Endothelial cell of umbilical vein (primary cell): ENCODE measurements around the gene PTPN14. TPM values are rescaled to one million over a fixed set of nuclear protein-coding genes. Genes with fewer than 3 reads are reported as not detected.

ENCODE experiments used
- BruUV-seq: library from RNA; stranded (reverse); fragments of 400-500 nt; replicated peaks from 2 replicates; lab custom pipeline; 2021; lab: Mats Ljungman, UMichigan
- CTCF ChIA-PET: fragments of 300-600, 350-600 bp; sonication (Branson Sonifier 250); formaldehyde crosslinking; loops from one replicate; lab custom pipeline; 2021; ENCODE audit warnings: antibody characterized with exemption, inconsistent platforms; lab: Charles Lee
- POLR2A ChIA-PET: fragments of 300-600, 350-600 bp; sonication (Branson Sonifier 250); formaldehyde crosslinking; loops from one replicate; lab custom pipeline; 2021; ENCODE audit warnings: antibody characterized with exemption, inconsistent platforms; lab: Charles Lee
- DNase-seq: peaks from one replicate; pipeline ENCODE4 v3.0.0-alpha.2; 2011; ENCODE audit warnings: low read depth, low spot score
- FAIRE-seq: peaks from 2 replicates; lab custom pipeline; 2011; peaks lifted over from hg19 to GRCh38; lab: Jason Lieb, UNC
- H2AFZ ChIP-seq: 2 replicates; pipeline ENCODE4 v1.6.0; 2012; ENCODE audit warnings: low read depth, low read length, control low read depth, inconsistent platforms
- H3K27ac ChIP-seq: 2 replicates; pipeline ENCODE4 v1.5.1; 2011; ENCODE audit warnings: low read depth, mild to moderate bottlenecking, control low read depth, low read length, moderate library complexity; ENCODE audit not compliant: insufficient read depth
- H3K27me3 ChIP-seq, 2 experiments: 2 replicates each; pipeline versions ENCODE4 v1.6.0 to v1.6.1; 2011; ENCODE audit warnings: low read length in 2 of 2, mixed read lengths in 1 of 2; ENCODE audit not compliant: control insufficient read depth in 2 of 2, insufficient read depth in 2 of 2
- H3K36me3 ChIP-seq, 2 experiments: 2 replicates in 1 of 2; 3 replicates in 1 of 2; pipeline ENCODE4 v1.5.1; 2011; ENCODE audit warnings: low read length in 2 of 2, mild to moderate bottlenecking in 1 of 2, moderate library complexity in 1 of 2; ENCODE audit not compliant: control insufficient read depth in 2 of 2, insufficient read depth in 2 of 2; ENCODE audit errors: extremely low read depth in 1 of 2
- H3K4me1 ChIP-seq: 3 replicates; pipeline ENCODE4 v1.5.1; 2011; ENCODE audit warnings: mild to moderate bottlenecking, low read length; ENCODE audit not compliant: control insufficient read depth, insufficient read depth; ENCODE audit errors: extremely low read depth
- H3K4me2 ChIP-seq: 2 replicates; pipeline ENCODE4 v1.6.1; 2011; ENCODE audit warnings: low read length, control low read depth, mixed read lengths; ENCODE audit not compliant: insufficient read depth
- H3K4me3 ChIP-seq, 3 experiments: fragments of 200-600 bp in 1 of 3; sonication (generic), shearing (Covaris generic) in 1 of 3; replicated peaks in 1 of 3; 2 replicates each; pipeline ENCODE4 v1.5.1; 2011 to 2016; ENCODE audit warnings: control low read depth in 3 of 3, low read length in 3 of 3, mild to moderate bottlenecking in 2 of 3, inconsistent platforms in 1 of 3, low read depth in 1 of 3, moderate library complexity in 1 of 3; ENCODE audit not compliant: insufficient read depth in 1 of 3
- H3K79me2 ChIP-seq: 2 replicates; pipeline ENCODE4 v1.6.0; 2012; ENCODE audit warnings: low read length, inconsistent platforms; ENCODE audit not compliant: control insufficient read depth, insufficient read depth
- H3K9ac ChIP-seq: replicated peaks from 2 replicates; pipeline ENCODE3; 2011; ENCODE audit warnings: low read length, control low read depth; ENCODE audit not compliant: insufficient read depth; ENCODE audit errors: extremely low read depth
- H3K9me1 ChIP-seq: replicated peaks from 3 replicates; pipeline ENCODE4 v1.6.0; 2011; ENCODE audit warnings: mild to moderate bottlenecking, low read length; ENCODE audit not compliant: control insufficient read depth, insufficient read depth; ENCODE audit errors: extremely low read depth
- H3K9me3 ChIP-seq: replicated peaks from 2 replicates; pipeline ENCODE4 v1.5.1; 2012; ENCODE audit warnings: low read length, inconsistent platforms; ENCODE audit not compliant: control insufficient read depth, insufficient read depth
- H4K20me1 ChIP-seq: replicated peaks from 2 replicates; pipeline ENCODE3; 2011; ENCODE audit warnings: mild to moderate bottlenecking, low read length; ENCODE audit not compliant: control insufficient read depth, insufficient read depth; ENCODE audit errors: extremely low read depth
- CTCF ChIP-seq, 2 donors: IDR thresholded peaks; 1 replicate in 1 of 2; 2 replicates in 1 of 2; pipeline ENCODE4 v1.5.1; 2011; ENCODE audit warnings: low read length in 2 of 2, mild to moderate bottlenecking in 2 of 2, moderate library complexity in 2 of 2, control low read depth in 1 of 2, inconsistent platforms in 1 of 2, low read depth in 1 of 2; ENCODE audit not compliant: insufficient read depth in 1 of 2; ENCODE audit errors: extremely low read depth in 1 of 2
- EZH2 ChIP-seq: IDR thresholded peaks from 2 replicates; pipeline ENCODE4 v1.6.1; 2012; ENCODE audit warnings: borderline replicate concordance, low read depth, mild to moderate bottlenecking, moderate library complexity, low read length, inconsistent platforms; ENCODE audit not compliant: severe bottlenecking
- FOS ChIP-seq: IDR thresholded peaks from 2 replicates; pipeline ENCODE4 v1.6.1; 2011; ENCODE audit warnings: mild to moderate bottlenecking, low read length, moderate library complexity, borderline replicate concordance; ENCODE audit not compliant: insufficient read depth
- GATA2 ChIP-seq: IDR thresholded peaks from 2 replicates; pipeline ENCODE4 v1.7.0; 2011; ENCODE audit warnings: low read depth, mild to moderate bottlenecking, moderate library complexity, mixed read lengths, low read length; ENCODE audit not compliant: insufficient read length, insufficient read depth
- JUN ChIP-seq: IDR thresholded peaks from 2 replicates; pipeline ENCODE4 v1.6.1; 2011; ENCODE audit warnings: borderline replicate concordance, low read depth; ENCODE audit not compliant: insufficient read length, insufficient read depth
- MAX ChIP-seq: IDR thresholded peaks from 2 replicates; pipeline ENCODE4 v1.6.1; 2011; ENCODE audit not compliant: insufficient read depth, insufficient read length
- MYC ChIP-seq: IDR thresholded peaks from one replicate; pipeline ENCODE4 v1.6.1; 2011; ENCODE audit warnings: mild to moderate bottlenecking, low read depth, low read length
- POLR2A ChIP-seq: IDR thresholded peaks from 2 replicates; pipeline ENCODE4 v1.6.1; 2012; ENCODE audit warnings: low read depth, mild to moderate bottlenecking, control low read depth, low read length
- POLR2AphosphoS5 ChIP-seq: IDR thresholded peaks from 2 replicates; pipeline ENCODE4 v1.6.1; 2012; ENCODE audit warnings: low read depth, mild to moderate bottlenecking, control low read depth, low read length, moderate library complexity; ENCODE audit not compliant: insufficient read depth
- dilution Hi-C: fragments of 300-500 bp; cut with MboI; formaldehyde crosslinking; loops from one replicate; pipeline ENCODE4 v1.15.0; 2019; ENCODE audit warnings: low sequenced_read_pairs; ENCODE audit not compliant: extremely low pct_ligation_motif_present
- intact Hi-C: fragments of 100-400 bp; cut with micrococcal nuclease; formaldehyde crosslinking; loops from one replicate; pipeline ENCODE4 v1.10.0; 2022
- polyA plus RNA-seq, 4 experiments: library from polyadenylated mRNA; depleted of rRNA in 3 of 4; stranded (reverse) in 3 of 4; unstranded in 1 of 4; fragments of >200 nt; gene quantifications; 2 replicates each; pipeline versions ENCODE4 v1.2.1 to v1.2.3, GENCODE V29; 2011 to 2012; ENCODE audit warnings: missing spikeins in 1 of 4
- total RNA-seq: library from RNA; stranded (reverse); gene quantifications from 2 replicates; pipeline ENCODE4 v1.2.3, GENCODE V29; 2021

Gene PTPN14
- total and polyA plus RNA-seq, 2 donors (not counting 3 experiments of a cell fraction or from before 2014, with no cell fraction given) = 18.5 to 93.0 TPM

GRCh38 chr1:214318356-214318755 lies 233.0 kb downstream of the PTPN14 start:
- H3K27me3 ChIP-seq = no peaks in the 10 kb centered on the region
- POLR2A ChIA-PET = no interaction called here
- H3K4me1 ChIP-seq = no peaks in the 10 kb centered on the region
- H3K9me3 ChIP-seq = no peaks in the 10 kb centered on the region
- no peak overlapping the region for H3K9ac ChIP-seq
- intact Hi-C loops (no loop called here), dilution Hi-C loops (no loop called here)
- H3K79me2 ChIP-seq = no peaks in the 10 kb centered on the region
- H3K36me3 ChIP-seq = no peaks in the 10 kb centered on the region
- no peak overlapping the region for H3K27ac ChIP-seq
- DNase-seq (no peak), FAIRE-seq (no peak)
- H3K4me2 ChIP-seq = no peak overlapping the region
- no peak for TF ChIP-seq POLR2A
- TF ChIP-seq FOS = no peak
- TF ChIP-seq MYC = no peak
- no peak for TF ChIP-seq MAX
- TF ChIP-seq GATA2 = no peak
- no peak for TF ChIP-seq POLR2AphosphoS5
- TF ChIP-seq EZH2 = no peak
- TF ChIP-seq JUN = no peak
- no peak for TF ChIP-seq CTCF (IDR thresholded peaks at IDR 0.05; ENCODE audit: extremely low read depth in 1 of 2, insufficient read depth in 1 of 2, low read depth in 1 of 2, low read length in 2 of 2)
- H4K20me1 ChIP-seq = no peaks in the 10 kb centered on the region
- H3K4me3 ChIP-seq = no peak overlapping the region
- H2AFZ ChIP-seq = no peak overlapping the region
- no TSS peak for BruUV-seq
- CTCF ChIA-PET = interaction anchor here (0.7 to 10.2 kb wide), 8 partner anchors 12 to 1302 kb away, joined by 3 to 85 read pairs (median 6); partner anchors contain the start of gene ANGEL2
- H3K9me1 ChIP-seq = no peaks in the 10 kb centered on the region
